H1 (cell line): ENCODE data around the gene AEBP1.

Source experiments
- CHD1 ChIP-seq: IDR thresholded peaks from 2 replicates; pipeline ENCODE4 v1.6.1; 2012; ENCODE audit warnings: low read depth, low read length, improper control_type of control experiment
- CTCF ChIP-seq, 3 experiments: IDR thresholded peaks; 1 replicate in 2 of 3; 2 replicates in 1 of 3; pipeline versions ENCODE4 v1.5.1 to v1.6.1; 2011; ENCODE audit warnings: low read length in 3 of 3, mild to moderate bottlenecking in 3 of 3, inconsistent platforms in 2 of 3, low read depth in 1 of 3, moderate library complexity in 1 of 3; ENCODE audit not compliant: insufficient read depth in 1 of 3; ENCODE audit errors: control extremely low read depth in 1 of 3
- EGR1 ChIP-seq: IDR thresholded peaks from 2 replicates; pipeline ENCODE4 v1.6.1; 2011; ENCODE audit warnings: low read depth, low read length, borderline replicate concordance
- EZH2 ChIP-seq: fragments of 200-600 bp; sonication (generic); IDR thresholded peaks from 2 replicates; pipeline ENCODE4 v1.7.1; 2012; ENCODE audit warnings: low read depth, mild to moderate bottlenecking, moderate library complexity, low read length, inconsistent platforms; ENCODE audit not compliant: severe bottlenecking
- FOSL1 ChIP-seq: IDR thresholded peaks from 2 replicates; pipeline ENCODE4 v1.6.1; 2011; ENCODE audit warnings: mild to moderate bottlenecking, low read depth, low read length, moderate library complexity; ENCODE audit not compliant: insufficient read depth
- GABPA ChIP-seq: IDR thresholded peaks from 2 replicates; pipeline ENCODE4 v1.6.1; 2011; ENCODE audit warnings: mild to moderate bottlenecking, low read length, moderate library complexity, borderline replicate concordance; ENCODE audit not compliant: insufficient read depth
- GTF2F1 ChIP-seq: IDR thresholded peaks from 2 replicates; pipeline ENCODE4 v1.6.1; 2012; ENCODE audit warnings: low read depth, low read length, improper control_type of control experiment, borderline replicate concordance
- POLR2A ChIP-seq, 2 experiments: IDR thresholded peaks; 1 replicate in 1 of 2; 2 replicates in 1 of 2; pipeline ENCODE4 v1.6.1; 2011; ENCODE audit warnings: low read depth in 2 of 2, low read length in 2 of 2, mild to moderate bottlenecking in 2 of 2; ENCODE audit errors: control extremely low read depth in 1 of 2
- RAD21 ChIP-seq, 2 experiments: IDR thresholded peaks in 1 of 2; conservative IDR thresholded peaks in 1 of 2; 2 replicates each; pipeline ENCODE4 v1.6.1; 2011; ENCODE audit warnings: low read depth in 2 of 2, low read length in 2 of 2, improper control_type of control experiment in 1 of 2, inconsistent platforms in 1 of 2, mild to moderate bottlenecking in 1 of 2, moderate library complexity in 1 of 2
- SAP30 ChIP-seq: fragments of 300-600 bp; sonication (generic); IDR thresholded peaks from 2 replicates; pipeline ENCODE4 v1.7.1; 2012; ENCODE audit warnings: low read length, moderate library complexity, mild to moderate bottlenecking, inconsistent platforms; ENCODE audit not compliant: insufficient read depth, insufficient replicate concordance
- SIX5 ChIP-seq: IDR thresholded peaks from 2 replicates; pipeline ENCODE4 v1.6.1; 2011; ENCODE audit warnings: mild to moderate bottlenecking, low read depth, low read length
- TAF1 ChIP-seq: IDR thresholded peaks from 2 replicates; pipeline ENCODE4 v1.6.1; 2011; ENCODE audit warnings: mild to moderate bottlenecking, low read depth, low read length
- TBP ChIP-seq: IDR thresholded peaks from 2 replicates; pipeline ENCODE4 v1.6.1; 2011; ENCODE audit warnings: low read depth, low read length, improper control_type of control experiment

GRCh38 chr7:44081266-44081748, 22.8 kb upstream of the AEBP1 start:
- TF ChIP-seq EGR1 (no peak), GABPA (no peak), CTCF (IDR thresholded peaks at IDR 0.05; ENCODE audit: control extremely low read depth in 1 of 3, insufficient read depth in 1 of 3, low read depth in 1 of 3, low read length in 3 of 3) (no peak), RAD21 (IDR thresholded peaks at IDR 0.05 in 1 of 2, conservative IDR thresholded peaks at IDR 0.05 in 1 of 2; ENCODE audit: low read depth in 2 of 2, low read length in 2 of 2) (no peak), POLR2A (IDR thresholded peaks at IDR 0.05; ENCODE audit: control extremely low read depth in 1 of 2, low read depth in 2 of 2, low read length in 2 of 2) (no peak), FOSL1 (no peak), SAP30 (no peak), CHD1 (no peak), SIX5 (no peak), EZH2 (no peak), TBP (no peak), TAF1 (no peak), GTF2F1 (no peak)
